ENCODE measurements around the gene NUP88. TPM values are rescaled to one million over a fixed set of nuclear protein-coding genes. Genes with fewer than 3 reads are reported as not detected.

Gene NUP88
- total and polyA plus RNA-seq, 10 of the 15 experiments (the other 5 are each of a cell fraction or from before 2014, with no cell fraction given) = 110 to 244 (median 188) TPM

- H3K27me3 ChIP-seq (replicated peaks in 1 of 2; ENCODE audit: control insufficient read depth in 2 of 2, insufficient read depth in 2 of 2, low read length in 1 of 2) = no peaks in the 10 kb centered on the region
- no peaks in the 10 kb centered on the region for H4K20me1 ChIP-seq (ENCODE audit: control insufficient read depth, insufficient read depth)
- H3K79me2 ChIP-seq (ENCODE audit: control insufficient read depth, insufficient read depth, low read length) = no peaks in the 10 kb centered on the region; the same call in 1 of the 2 replicates
- RAD21 ChIA-PET (ENCODE audit: unreplicated experiment) = no interaction called here
- H3K36me3 ChIP-seq (ENCODE audit: control insufficient read depth in 2 of 2, insufficient read depth in 2 of 2, low read length in 1 of 2) = peaks cover 20 to 28% of the 10 kb centered on the region in 2 experiments
- no peak for ATAC-seq
- POLR2A ChIA-PET = no interaction called here
- no peaks in the 10 kb centered on the region for H3K4me1 ChIP-seq (ENCODE audit: control insufficient read depth, insufficient read depth, low read length)
- 95% methylated on average over 8 of the region's 8 CpGs for WGBS (ENCODE audit: insufficient coverage, insufficient replicate concordance, low lambda C conversion rate, missing lambda C conversion rate)
- no peak for FAIRE-seq
- SMC1A ChIA-PET (ENCODE audit: uncharacterized antibody, unreplicated experiment) = interaction anchor here (2.8 kb wide), 1 partner anchor 10 kb away, joined by 7 read pairs; no protein-coding TSS in a partner anchor
- H3K27ac ChIP-seq (ENCODE audit: control insufficient read depth, insufficient read depth) = no peak overlapping the region
- no peak overlapping the region for H2AFZ ChIP-seq (ENCODE audit: control insufficient read depth, low read depth, low read length)
- DNase-seq (ENCODE audit: low read depth, low spot score) = no peak
- intact Hi-C loops (cut with micrococcal nuclease; ENCODE audit: unreplicated experiment) = no loop called here
- H3K4me3 ChIP-seq = no peak overlapping the region
- no peak overlapping the region for H3K4me2 ChIP-seq (ENCODE audit: control insufficient read depth, insufficient read depth)
- no peak for TF ChIP-seq EED (IDR thresholded peaks at IDR 0.05; ENCODE audit: low read depth)
- TF ChIP-seq NR2C2 (IDR thresholded peaks at IDR 0.05; ENCODE audit: borderline replicate concordance, control insufficient read depth, insufficient read length, low read depth) = no peak
- TF ChIP-seq SPI1 (IDR thresholded peaks at IDR 0.05; ENCODE audit: borderline replicate concordance, insufficient read depth, low read depth, low read length) = no peak
- no peak for TF ChIP-seq ATF7 (IDR thresholded peaks at IDR 0.05; ENCODE audit: low read depth)
- no peak for TF ChIP-seq ZZZ3 (IDR thresholded peaks at IDR 0.05; ENCODE audit: control insufficient read depth, insufficient read length, low read depth)
- TF ChIP-seq TAF1 (IDR thresholded peaks at IDR 0.05; ENCODE audit: borderline replicate concordance, low read depth, low read length) = no peak
- TF ChIP-seq, protein P1, sequence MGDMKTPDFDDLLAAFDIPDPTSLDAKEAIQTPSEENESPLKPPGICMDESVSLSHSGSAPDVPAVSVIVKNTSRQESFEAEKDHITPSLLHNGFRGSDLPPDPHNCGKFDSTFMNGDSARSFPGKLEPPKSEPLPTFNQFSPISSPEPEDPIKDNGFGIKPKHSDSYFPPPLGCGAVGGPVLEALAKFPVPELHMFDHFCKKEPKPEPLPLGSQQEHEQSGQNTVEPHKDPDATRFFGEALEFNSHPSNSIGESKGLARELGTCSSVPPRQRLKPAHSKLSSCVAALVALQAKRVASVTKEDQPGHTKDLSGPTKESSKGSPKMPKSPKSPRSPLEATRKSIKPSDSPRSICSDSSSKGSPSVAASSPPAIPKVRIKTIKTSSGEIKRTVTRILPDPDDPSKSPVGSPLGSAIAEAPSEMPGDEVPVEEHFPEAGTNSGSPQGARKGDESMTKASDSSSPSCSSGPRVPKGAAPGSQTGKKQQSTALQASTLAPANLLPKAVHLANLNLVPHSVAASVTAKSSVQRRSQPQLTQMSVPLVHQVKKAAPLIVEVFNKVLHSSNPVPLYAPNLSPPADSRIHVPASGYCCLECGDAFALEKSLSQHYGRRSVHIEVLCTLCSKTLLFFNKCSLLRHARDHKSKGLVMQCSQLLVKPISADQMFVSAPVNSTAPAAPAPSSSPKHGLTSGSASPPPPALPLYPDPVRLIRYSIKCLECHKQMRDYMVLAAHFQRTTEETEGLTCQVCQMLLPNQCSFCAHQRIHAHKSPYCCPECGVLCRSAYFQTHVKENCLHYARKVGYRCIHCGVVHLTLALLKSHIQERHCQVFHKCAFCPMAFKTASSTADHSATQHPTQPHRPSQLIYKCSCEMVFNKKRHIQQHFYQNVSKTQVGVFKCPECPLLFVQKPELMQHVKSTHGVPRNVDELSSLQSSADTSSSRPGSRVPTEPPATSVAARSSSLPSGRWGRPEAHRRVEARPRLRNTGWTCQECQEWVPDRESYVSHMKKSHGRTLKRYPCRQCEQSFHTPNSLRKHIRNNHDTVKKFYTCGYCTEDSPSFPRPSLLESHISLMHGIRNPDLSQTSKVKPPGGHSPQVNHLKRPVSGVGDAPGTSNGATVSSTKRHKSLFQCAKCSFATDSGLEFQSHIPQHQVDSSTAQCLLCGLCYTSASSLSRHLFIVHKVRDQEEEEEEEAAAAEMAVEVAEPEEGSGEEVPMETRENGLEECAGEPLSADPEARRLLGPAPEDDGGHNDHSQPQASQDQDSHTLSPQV (IDR thresholded peaks at IDR 0.05) = no peak
- TF ChIP-seq RELA (IDR thresholded peaks at IDR 0.05; ENCODE audit: borderline replicate concordance, partially characterized antibody) = no peak
- TF ChIP-seq HDAC6 (IDR thresholded peaks at IDR 0.05; ENCODE audit: unreplicated experiment) = no peak
- TF ChIP-seq STAT3 (IDR thresholded peaks at IDR 0.05; ENCODE audit: low read depth, low read length) = no peak
- in situ Hi-C loops (cut with MboI) = no loop called here
- H3K9ac ChIP-seq (ENCODE audit: control insufficient read depth, insufficient read depth, low read length) = no peak overlapping the region
- no TSS peak for BruUV-seq (replicated peaks)
- CTCF ChIA-PET = no interaction called here
- no peaks in the 10 kb centered on the region for H3K9me3 ChIP-seq (replicated peaks; ENCODE audit: control insufficient read depth, insufficient read depth, low read length)
These were observed 27.3 kb upstream of the NUP88 start for GRCh38 chr17:5446786-5447185.

Data from GM12878 (cell line).